OCI-LY3 (cell line): Measurements from ENCODE around the gene ABHD10.

Experiments used
- EZH2phosphoT487 ChIP-seq: fragments of 200-600 bp; shearing (Covaris generic); IDR thresholded peaks from 2 replicates; pipeline ENCODE4 v1.6.1; 2018; ENCODE audit warnings: antibody characterized with exemption, mixed run types, low read depth
- TF ChIP-seq, protein P1 (sequence below): fragments of 200-600, 300-600 bp; sonication (generic); IDR thresholded peaks from 2 replicates; pipeline ENCODE4 v1.5.1; 2014; ENCODE audit warnings: antibody characterized with exemption, low read length, low read depth

- TF ChIP-seq EZH2phosphoT487: no peak
- TF ChIP-seq, protein P1, sequence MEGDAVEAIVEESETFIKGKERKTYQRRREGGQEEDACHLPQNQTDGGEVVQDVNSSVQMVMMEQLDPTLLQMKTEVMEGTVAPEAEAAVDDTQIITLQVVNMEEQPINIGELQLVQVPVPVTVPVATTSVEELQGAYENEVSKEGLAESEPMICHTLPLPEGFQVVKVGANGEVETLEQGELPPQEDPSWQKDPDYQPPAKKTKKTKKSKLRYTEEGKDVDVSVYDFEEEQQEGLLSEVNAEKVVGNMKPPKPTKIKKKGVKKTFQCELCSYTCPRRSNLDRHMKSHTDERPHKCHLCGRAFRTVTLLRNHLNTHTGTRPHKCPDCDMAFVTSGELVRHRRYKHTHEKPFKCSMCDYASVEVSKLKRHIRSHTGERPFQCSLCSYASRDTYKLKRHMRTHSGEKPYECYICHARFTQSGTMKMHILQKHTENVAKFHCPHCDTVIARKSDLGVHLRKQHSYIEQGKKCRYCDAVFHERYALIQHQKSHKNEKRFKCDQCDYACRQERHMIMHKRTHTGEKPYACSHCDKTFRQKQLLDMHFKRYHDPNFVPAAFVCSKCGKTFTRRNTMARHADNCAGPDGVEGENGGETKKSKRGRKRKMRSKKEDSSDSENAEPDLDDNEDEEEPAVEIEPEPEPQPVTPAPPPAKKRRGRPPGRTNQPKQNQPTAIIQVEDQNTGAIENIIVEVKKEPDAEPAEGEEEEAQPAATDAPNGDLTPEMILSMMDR: no peak
Measured at GRCh38 chr3:111949712-111950111, 29.1 kb upstream of the ABHD10 start.
